ENCODE measurements around the gene PHLDB2. TPM values are rescaled to one million over a fixed set of nuclear protein-coding genes. Genes with fewer than 3 reads are reported as not detected.

Gene PHLDB2
- total and polyA plus RNA-seq, 2 of the 8 experiments (the other 6 are each of a cell fraction or from before 2014, with no cell fraction given): 5.8 to 22.6 TPM

- TF ChIP-seq CHD7 (IDR thresholded peaks at IDR 0.05; ENCODE audit: insufficient replicate concordance, low read length): no peak
- TF ChIP-seq TAF7 (optimal IDR thresholded peaks at IDR 0.05; ENCODE audit: borderline replicate concordance, low read depth, low read length): no peak
- no peak for TF ChIP-seq CBX5 (IDR thresholded peaks at IDR 0.05; ENCODE audit: low read depth, low read length)
- no peak for TF ChIP-seq CHD2 (IDR thresholded peaks at IDR 0.05; ENCODE audit: low read length)
Observed at GRCh38 chr3:112004187-112004586, 145.1 kb downstream of the PHLDB2 start (continued).

All from H1 (cell line).